ENCODE measurements around the gene BPIFB2. TPM values are rescaled to one million over a fixed set of nuclear protein-coding genes. Genes with fewer than 3 reads are reported as not detected.

Gene BPIFB2
- total RNA-seq, 2 experiments from 2014 or later = not detected

- POLR2A ChIA-PET = no interaction called here
- no peaks in the 10 kb centered on the region for H3K36me3 Mint-ChIP-seq
- H3K27ac Mint-ChIP-seq = no peak overlapping the region
- no peaks in the 10 kb centered on the region for H3K27me3 Mint-ChIP-seq
- H3K4me3 Mint-ChIP-seq = no peak overlapping the region
- no peaks in the 10 kb centered on the region for H3K9me3 Mint-ChIP-seq
- no peak for ATAC-seq (ENCODE audit: low read depth)
- H3K4me1 Mint-ChIP-seq = peaks cover 2% of the 10 kb centered on the region
- DNase-seq = no peak
These were observed 3.4 kb downstream of the BPIFB2 start for GRCh38 chr20:33010674-33011449.

GRCh38 chr20:33012327-33013189 is 5.1 kb downstream of the BPIFB2 start:
- POLR2A ChIA-PET = no interaction called here
- Mint-ChIP-seq H3K9me3 (no peaks in the 10 kb centered on the region), H3K4me3 (no peak overlapping the region)

GRCh38 chr20:33013701-33014326 is 6.3 kb downstream of the BPIFB2 start:
- no peaks in the 10 kb centered on the region for H3K4me1 Mint-ChIP-seq
- no peak overlapping the region for H3K4me3 Mint-ChIP-seq
- H3K27me3 Mint-ChIP-seq = no peaks in the 10 kb centered on the region
- no peaks in the 10 kb centered on the region for H3K9me3 Mint-ChIP-seq
- H3K27ac Mint-ChIP-seq = no peak overlapping the region
- H3K36me3 Mint-ChIP-seq = no peaks in the 10 kb centered on the region
- DNase-seq (no peak), ATAC-seq (ENCODE audit: low read depth) (no peak)
- POLR2A ChIA-PET = no interaction called here

More at GRCh38 chr20:33012327-33013189, 5.1 kb downstream of the BPIFB2 start:
- H3K27ac Mint-ChIP-seq = no peak overlapping the region
- no peaks in the 10 kb centered on the region for H3K36me3 Mint-ChIP-seq
- ATAC-seq (ENCODE audit: low read depth) (no peak), DNase-seq (no peak)
- no peaks in the 10 kb centered on the region for H3K4me1 Mint-ChIP-seq
- H3K27me3 Mint-ChIP-seq = no peaks in the 10 kb centered on the region

DNA sequence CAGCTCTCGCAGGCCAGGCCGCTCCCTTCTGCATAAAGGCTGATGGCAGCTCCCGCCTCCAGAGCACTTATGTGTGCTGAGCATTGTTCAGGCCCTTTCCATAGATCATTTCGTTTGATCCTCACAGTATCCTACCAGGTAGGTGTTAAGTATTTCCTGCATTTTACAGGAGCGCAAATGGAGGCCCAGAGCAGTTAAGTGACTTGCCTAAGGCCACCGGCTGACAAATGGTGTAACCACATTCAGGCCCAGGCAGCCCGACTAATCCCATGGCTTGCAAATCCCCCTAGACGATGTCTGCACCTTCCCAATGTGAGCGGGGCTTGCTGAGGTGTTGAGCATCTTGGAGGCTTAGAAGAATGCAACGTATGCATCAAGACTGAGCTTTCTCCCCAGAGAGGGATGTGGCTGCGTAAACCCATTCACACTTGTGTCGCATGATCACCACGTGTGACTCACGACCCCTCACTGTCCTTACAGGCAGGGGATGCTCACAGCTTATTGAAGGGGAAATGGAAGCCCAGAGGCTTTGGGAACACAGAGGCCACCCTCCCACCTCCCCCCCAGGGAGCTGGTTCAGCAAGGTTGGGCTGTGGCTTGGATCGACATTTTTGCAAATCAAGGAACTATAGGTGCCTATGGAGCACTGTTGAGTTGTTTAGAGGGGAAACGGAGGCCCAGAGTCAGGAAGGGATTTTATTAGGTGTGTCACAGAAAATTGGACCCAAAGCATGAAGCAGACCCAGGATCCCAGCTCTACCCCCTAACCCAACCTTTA is 7.0 kb downstream of the BPIFB2 start:
- no peaks in the 10 kb centered on the region for H3K36me3 Mint-ChIP-seq
- H3K27me3 Mint-ChIP-seq = no peaks in the 10 kb centered on the region
- no peaks in the 10 kb centered on the region for H3K4me1 Mint-ChIP-seq
- H3K4me3 Mint-ChIP-seq = no peak overlapping the region
- no peaks in the 10 kb centered on the region for H3K9me3 Mint-ChIP-seq
- POLR2A ChIA-PET = no interaction called here
- H3K27ac Mint-ChIP-seq = no peak overlapping the region
- DNase-seq (no peak), ATAC-seq (ENCODE audit: low read depth) (no peak)

GRCh38 chr20:33015114-33015484 is 7.6 kb downstream of the BPIFB2 start:
- ATAC-seq (ENCODE audit: low read depth) (no peak), DNase-seq (no peak)
- Mint-ChIP-seq H3K4me3 (no peak overlapping the region), H3K27ac (no peak overlapping the region), H3K36me3 (no peaks in the 10 kb centered on the region), H3K27me3 (no peaks in the 10 kb centered on the region), H3K9me3 (no peaks in the 10 kb centered on the region), H3K4me1 (no peaks in the 10 kb centered on the region)
- POLR2A ChIA-PET = no interaction called here

DNA sequence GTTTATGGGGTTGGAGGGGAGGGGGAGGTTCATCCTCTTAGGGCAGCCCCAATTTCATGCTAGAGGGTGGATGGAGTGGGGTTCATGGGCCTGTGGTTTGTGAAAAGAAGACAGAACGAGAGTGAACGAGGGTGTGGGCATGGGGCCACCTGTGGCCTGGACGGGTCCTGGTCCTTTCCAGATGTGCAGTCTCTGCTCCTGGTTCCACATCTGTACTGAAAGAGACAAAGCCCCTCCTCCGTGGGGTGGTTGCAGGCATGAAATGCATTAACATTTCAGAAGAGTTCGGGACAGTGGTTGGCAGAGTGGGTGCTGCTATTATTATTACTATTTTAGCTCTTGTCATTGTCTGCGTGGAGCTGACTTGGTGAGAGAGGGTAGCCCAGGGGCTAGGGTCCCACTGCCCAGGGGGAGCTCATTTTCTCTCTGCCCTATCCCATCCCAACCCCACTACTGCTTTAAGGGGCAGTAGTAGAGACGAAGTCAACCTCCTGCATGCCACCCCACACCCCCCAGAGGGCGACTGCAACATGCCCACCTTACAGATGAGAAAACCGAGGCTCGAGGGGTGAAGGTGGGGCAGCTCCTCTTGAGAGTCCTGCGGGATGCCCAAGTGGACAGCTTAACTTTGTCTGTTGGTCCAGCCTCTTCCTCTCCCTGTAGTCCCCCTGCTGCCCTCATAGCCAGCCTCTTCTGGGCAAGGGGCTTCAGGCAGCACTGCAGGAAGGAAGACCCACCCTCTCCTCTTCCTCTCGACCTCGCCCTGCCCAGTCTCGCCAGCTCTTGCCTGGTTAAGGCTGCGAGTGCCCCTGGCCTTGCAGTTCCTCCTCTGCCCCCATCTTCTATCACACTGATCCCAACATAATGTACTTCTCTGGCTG is 8.4 kb downstream of the BPIFB2 start:
- DNase-seq (no peak), ATAC-seq (ENCODE audit: low read depth) (no peak)
- POLR2A ChIA-PET = no interaction called here
- Mint-ChIP-seq H3K4me3 (no peak overlapping the region), H3K27ac (no peak overlapping the region), H3K36me3 (no peaks in the 10 kb centered on the region), H3K4me1 (no peaks in the 10 kb centered on the region), H3K9me3 (no peaks in the 10 kb centered on the region), H3K27me3 (no peaks in the 10 kb centered on the region)

GRCh38 chr20:33016581-33017109 is 9.1 kb downstream of the BPIFB2 start:
- Mint-ChIP-seq H3K27me3 (no peaks in the 10 kb centered on the region), H3K4me1 (no peaks in the 10 kb centered on the region), H3K4me3 (no peak overlapping the region), H3K27ac (no peak overlapping the region), H3K9me3 (no peaks in the 10 kb centered on the region), H3K36me3 (no peaks in the 10 kb centered on the region)
- DNase-seq (no peak), ATAC-seq (ENCODE audit: low read depth) (no peak)
- POLR2A ChIA-PET = no interaction called here

- Mint-ChIP-seq H3K27me3 (no peaks in the 10 kb centered on the region), H3K4me1 (no peaks in the 10 kb centered on the region), H3K27ac (peak overlapping the region; percentile 23), H3K4me3 (no peak overlapping the region), H3K9me3 (no peaks in the 10 kb centered on the region), H3K36me3 (no peaks in the 10 kb centered on the region)
- POLR2A ChIA-PET = no interaction called here
- DNase-seq (no peak), ATAC-seq (ENCODE audit: low read depth) (no peak)
These were observed 10.0 kb downstream of the BPIFB2 start for GRCh38 chr20:33017542-33017941.

DNA sequence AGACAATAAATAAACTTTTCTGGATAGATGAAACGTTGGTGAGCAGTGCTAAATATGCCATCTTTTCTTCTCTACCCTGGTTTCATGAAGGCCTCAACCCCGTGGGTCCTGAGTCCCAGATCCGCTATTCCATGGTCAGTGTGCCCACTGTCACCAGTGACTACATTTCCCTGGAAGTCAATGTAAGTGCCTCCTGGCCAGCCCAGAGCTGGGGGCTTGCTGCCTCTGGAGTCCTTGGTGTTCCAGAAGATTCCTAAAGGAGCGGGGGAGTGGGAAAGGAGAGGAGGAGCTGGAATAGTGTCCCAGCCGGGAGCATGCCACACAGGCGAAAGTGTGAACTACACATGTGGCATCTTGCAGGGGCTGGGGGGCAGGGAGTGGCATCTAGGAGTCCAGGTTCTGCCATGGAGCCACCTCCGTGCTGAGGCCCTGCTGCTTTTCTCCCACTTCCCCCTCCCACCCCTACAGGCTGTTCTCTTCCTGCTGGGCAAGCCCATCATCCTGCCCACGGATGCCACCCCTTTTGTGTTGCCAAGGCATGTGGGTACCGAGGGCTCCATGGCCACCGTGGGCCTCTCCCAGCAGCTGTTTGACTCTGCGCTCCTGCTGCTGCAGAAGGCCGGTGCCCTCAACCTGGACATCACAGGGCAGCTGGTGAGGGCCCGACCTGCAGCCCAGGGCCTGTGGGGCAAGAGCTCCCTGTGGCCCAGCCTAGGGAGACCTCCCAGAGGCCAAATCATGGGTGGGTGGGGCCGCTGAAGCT is 10.8 kb downstream of the BPIFB2 start:
- H3K36me3 Mint-ChIP-seq = no peaks in the 10 kb centered on the region
- no peaks in the 10 kb centered on the region for H3K27me3 Mint-ChIP-seq
- ATAC-seq (ENCODE audit: low read depth) = no peak
- no peak for DNase-seq
- POLR2A ChIA-PET = no interaction called here
- no peak overlapping the region for H3K27ac Mint-ChIP-seq
- no peaks in the 10 kb centered on the region for H3K4me1 Mint-ChIP-seq
- no peaks in the 10 kb centered on the region for H3K9me3 Mint-ChIP-seq
- no peak overlapping the region for H3K4me3 Mint-ChIP-seq

DNA sequence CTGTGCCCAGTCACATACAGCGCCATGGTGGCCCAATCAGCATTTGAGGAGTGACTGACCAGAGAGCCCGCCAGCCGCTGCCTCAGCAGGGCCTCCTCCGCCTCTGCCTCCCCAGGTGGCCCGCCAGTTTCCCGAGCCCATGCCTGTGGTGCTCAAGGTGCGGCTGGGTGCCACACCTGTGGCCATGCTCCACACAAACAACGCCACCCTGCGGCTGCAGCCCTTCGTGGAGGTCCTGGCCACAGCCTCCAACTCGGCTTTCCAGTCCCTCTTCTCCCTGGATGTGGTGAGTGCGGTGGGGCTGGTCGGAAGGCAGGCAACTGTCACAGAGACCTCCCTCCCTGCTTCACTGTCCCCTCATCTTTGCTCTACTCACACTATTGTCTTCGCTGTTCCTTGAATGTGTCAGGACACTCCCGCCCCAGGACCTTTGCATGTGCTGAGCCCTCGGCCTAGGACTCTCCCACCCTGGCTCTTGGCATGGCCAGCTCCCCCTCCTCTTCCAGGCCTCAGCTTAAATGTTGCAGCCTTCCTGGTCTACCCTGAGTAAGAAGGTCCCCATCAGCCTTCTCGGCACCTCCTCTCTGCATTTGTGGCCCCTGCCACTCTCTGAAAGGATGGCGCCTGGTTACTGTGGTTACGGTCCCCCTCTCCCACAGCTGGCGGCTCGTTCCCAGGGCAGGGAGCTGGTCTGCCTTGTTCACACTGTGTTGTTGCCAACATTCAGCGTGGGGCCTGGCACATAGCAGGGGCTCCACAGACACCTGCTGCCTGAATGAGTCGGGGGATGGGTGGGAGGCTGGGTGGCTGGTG is 12.2 kb downstream of the BPIFB2 start:
- DNase-seq (no peak), ATAC-seq (ENCODE audit: low read depth) (no peak)
- Mint-ChIP-seq H3K27ac (no peak overlapping the region), H3K4me1 (no peaks in the 10 kb centered on the region), H3K4me3 (no peak overlapping the region), H3K36me3 (no peaks in the 10 kb centered on the region), H3K9me3 (no peaks in the 10 kb centered on the region), H3K27me3 (no peaks in the 10 kb centered on the region)
- POLR2A ChIA-PET = no interaction called here

All from activated naive CD8-positive, alpha-beta T cell treated with anti-CD3 and anti-CD28 coated beads, Interleukin-2, amount 10 ng/mL, durations not matched to agents 7 days and 5 days (primary cell).